Activated gamma-delta T cell treated with Interleukin-2 at 50 U/mL for 16 hours (primary cell): ENCODE results near the gene BTC.
"Not testable (repeated sequence)": the region's sequence is repeated elsewhere in the genome, so short reads cannot be mapped to it uniquely, and the experiment has no call there.

ENCODE experiments used
- DNase-seq: peaks from one replicate; pipeline ENCODE4 v3.0.0-alpha.2; 2020

Gene BTC

GRCh38 chr4:74794382-74795010 is at the start of gene BTC:
Gene BTC (minus strand): TSS chr4:74794523. CDS start chr4:74794325, 198 bp downstream.
- DNase-seq = no peak

GRCh38 chr4:74840936-74841509 is 46.7 kb upstream of the BTC start:
- no peak for DNase-seq

GRCh38 chr4:74838746-74839370 is 44.5 kb upstream of the BTC start:
- DNase-seq = no peak

GRCh38 chr4:74830928-74831327 is 36.6 kb upstream of the BTC start:
- DNase-seq = no peak

- no peak for DNase-seq
Observed at GRCh38 chr4:74823194-74823593, 28.9 kb upstream of the BTC start.

- no peak for DNase-seq
Observed at GRCh38 chr4:74822603-74823002, 28.3 kb upstream of the BTC start.

GRCh38 chr4:74821541-74821940 is 27.2 kb upstream of the BTC start:
- DNase-seq = no peak

GRCh38 chr4:74814052-74814451 is 19.7 kb upstream of the BTC start:
- no peak for DNase-seq

- DNase-seq = not testable (repeated sequence)
Observed at GRCh38 chr4:74812056-74812455, 17.7 kb upstream of the BTC start.

- DNase-seq = no peak
Observed at GRCh38 chr4:74805601-74806000, 11.3 kb upstream of the BTC start.

GRCh38 chr4:74800310-74800709 is 6.0 kb upstream of the BTC start:
- no peak for DNase-seq

GRCh38 chr4:74796631-74797030 is 2.3 kb upstream of the BTC start:
- DNase-seq = no peak

GRCh38 chr4:74793757-74794381 is 454 bp downstream of the BTC start:
- DNase-seq = no peak

GRCh38 chr4:74790652-74791051 is 3.7 kb downstream of the BTC start:
- DNase-seq = no peak

- no peak for DNase-seq
Observed at GRCh38 chr4:74789518-74789917, 4.8 kb downstream of the BTC start.

GRCh38 chr4:74777531-74777930 is 16.8 kb downstream of the BTC start:
- DNase-seq = no peak

- DNase-seq = no peak
Observed at GRCh38 chr4:74772783-74773182, 21.5 kb downstream of the BTC start.

GRCh38 chr4:74772106-74772505 is 22.2 kb downstream of the BTC start:
- no peak for DNase-seq

GRCh38 chr4:74770226-74770910 is 24.0 kb downstream of the BTC start:
- DNase-seq = no peak

GRCh38 chr4:74768857-74769525 is 25.3 kb downstream of the BTC start:
- no peak for DNase-seq

GRCh38 chr4:74764119-74764518 is 30.2 kb downstream of the BTC start:
- DNase-seq = no peak

GRCh38 chr4:74758551-74759145 is 35.7 kb downstream of the BTC start:
- DNase-seq = no peak

- DNase-seq = no peak
Observed at GRCh38 chr4:74757136-74757535, 37.2 kb downstream of the BTC start.
